Measurements from ENCODE around the gene ZSCAN23.
"Not testable (repeated sequence)": the region's sequence is repeated elsewhere in the genome, so short reads cannot be mapped to it uniquely, and the experiment has no call there.

The ZSCAN23 gene

DNA sequence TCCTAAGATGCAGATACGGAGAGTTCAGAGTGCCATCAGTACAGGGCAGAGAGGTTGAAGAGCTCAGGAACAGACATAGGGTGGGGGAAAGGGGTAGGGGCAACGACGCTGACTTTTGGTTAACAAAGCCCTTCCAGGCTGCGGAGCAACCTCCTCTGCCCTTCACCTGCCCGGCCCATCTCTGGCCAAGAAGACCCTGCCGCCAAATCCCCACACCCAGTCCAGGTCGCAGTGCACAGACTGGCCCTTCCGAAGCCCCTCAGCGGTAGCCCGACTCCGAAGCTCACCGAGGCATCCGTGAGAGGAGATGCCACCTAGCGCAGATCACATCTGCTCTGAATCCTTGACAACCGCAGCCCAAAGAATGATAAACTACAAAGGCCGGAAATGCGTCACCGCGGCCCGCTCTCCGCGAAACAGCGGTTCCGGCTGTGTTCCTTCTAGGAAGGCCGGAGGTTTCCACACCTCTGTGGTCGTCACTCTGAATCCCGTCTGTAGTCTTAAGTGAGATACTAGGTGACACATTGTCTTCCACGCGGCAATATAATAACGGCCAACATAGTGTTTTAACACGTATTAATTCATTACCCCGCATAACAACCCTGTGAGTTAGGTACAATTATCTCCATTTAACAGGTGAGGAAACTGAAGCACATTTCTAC lies at the start of gene ZSCAN23:
ZSCAN23 (minus strand) TSS at position 380 of the 662 bp plus-strand sequence. CDS start 7,225 bp downstream, outside the sequence.
- peak; percentile 48 to 58 for DNase-seq (ENCODE audit: low read depth in 2 of 2)

DNA sequence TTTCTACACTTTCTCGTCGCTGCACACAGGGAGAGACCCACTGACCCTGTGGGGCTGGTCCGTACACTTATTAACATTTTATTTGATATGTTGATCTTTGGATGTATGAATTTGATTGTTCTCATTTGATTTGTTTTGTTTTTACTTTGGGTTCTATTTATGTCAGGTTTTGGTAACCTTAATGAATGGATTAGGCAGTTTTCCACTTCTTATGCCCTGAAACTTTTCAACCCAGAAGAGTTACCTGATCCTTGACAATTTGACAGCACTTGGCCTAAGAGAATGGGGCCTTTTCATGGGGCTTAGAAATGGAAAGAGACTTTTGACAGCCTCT lies 48.7 kb upstream of the ZSCAN23 start:
- no peak for DNase-seq (ENCODE audit: low read depth in 2 of 2)

DNA sequence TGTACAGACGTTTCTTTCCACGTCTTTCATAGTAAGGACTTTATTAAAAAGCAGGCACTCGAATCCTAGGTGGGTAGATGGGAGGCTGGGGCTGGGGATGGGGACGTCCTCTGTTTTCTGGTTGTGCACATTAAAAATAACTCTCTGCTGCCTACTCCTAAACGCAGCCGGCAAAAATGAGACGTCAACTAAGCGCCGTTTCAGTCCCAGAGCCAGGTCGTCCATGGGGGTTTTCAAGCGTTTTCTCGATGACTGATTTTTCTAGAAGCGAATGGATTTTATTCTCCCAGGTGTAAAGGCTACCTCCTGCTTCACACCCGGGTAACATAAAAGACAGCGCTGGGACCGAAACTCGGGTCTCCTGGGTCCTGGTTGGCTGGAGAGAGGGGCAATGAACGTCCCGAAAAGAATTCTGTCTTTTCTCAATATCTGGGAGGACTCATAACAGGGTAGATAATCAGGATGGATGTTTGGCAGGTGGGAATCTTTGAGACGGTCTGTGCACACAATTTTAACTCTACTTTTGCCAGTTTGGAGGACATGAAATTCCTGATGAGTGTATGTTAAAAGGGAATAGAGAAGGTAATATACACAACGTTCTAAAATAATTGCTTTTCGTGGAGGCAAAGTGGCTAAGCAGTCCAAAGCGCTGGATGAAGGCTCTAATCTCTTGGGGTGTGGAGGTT lies 47.1 kb upstream of the ZSCAN23 start:
- no peak for DNase-seq (ENCODE audit: low read depth in 2 of 2)

DNA sequence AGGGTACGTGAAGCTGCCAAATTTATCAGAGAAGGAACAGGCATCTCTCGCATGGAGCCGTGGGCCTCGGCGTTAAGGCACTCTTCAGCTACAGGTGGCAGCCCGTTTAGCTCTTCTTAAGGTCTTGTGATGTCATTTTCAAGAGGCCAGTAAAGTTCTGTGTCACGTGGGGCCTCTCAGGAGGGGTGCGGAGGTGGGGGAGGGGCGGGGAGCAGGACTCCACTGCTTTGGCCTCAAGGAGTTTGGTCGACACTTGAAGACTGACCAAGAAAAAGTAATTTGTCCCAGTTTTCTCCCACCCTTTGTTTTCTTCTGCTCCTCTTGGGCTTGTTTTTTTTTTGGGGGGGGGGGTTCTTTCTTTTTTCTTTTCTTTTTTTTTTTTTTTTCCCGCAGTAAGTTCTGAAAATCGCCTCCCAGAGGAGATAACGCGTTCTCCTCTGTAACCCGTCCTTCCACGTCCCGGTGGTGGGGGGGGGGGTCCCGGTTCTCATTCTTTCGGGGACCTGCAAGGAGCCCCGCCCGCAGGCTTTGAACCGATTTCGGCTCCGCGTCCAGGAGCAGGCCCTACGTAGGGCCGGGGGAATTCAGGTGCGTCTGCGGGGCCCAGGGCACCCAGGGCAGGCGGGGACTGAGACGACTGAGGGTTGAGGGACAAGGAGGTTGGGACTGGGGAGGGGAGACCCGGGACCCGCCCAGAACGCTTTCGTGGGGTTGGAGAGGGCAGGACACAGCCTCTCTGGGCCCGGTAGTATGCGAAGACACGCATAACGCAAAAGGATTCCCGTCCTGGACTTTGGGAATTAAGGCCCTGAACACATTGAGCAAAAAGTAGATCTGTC lies 46.3 kb upstream of the ZSCAN23 start:
- no peak for DNase-seq (ENCODE audit: low read depth in 2 of 2)

DNA sequence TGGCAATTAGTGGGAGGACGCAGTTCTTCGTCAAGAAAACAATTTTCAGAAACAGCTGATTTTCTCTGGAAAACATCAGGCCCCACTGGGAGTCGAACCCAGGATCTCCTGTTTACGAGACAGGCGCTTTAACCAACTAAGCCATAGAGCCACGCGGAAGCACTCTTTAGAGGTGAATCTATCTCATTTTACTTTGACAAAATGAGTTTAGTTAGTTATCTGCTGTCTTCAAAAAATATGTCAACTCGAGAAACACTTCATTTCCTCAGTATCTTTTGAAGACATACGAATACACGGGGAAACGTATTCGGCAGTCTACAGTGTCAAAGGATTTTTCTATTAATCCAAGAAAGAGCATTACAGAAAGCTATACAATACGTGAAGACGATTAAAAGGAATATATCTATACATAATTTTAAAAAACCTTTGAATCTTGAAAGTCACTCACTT lies 45.6 kb upstream of the ZSCAN23 start:
- no peak for DNase-seq (ENCODE audit: low read depth in 2 of 2)

DNA sequence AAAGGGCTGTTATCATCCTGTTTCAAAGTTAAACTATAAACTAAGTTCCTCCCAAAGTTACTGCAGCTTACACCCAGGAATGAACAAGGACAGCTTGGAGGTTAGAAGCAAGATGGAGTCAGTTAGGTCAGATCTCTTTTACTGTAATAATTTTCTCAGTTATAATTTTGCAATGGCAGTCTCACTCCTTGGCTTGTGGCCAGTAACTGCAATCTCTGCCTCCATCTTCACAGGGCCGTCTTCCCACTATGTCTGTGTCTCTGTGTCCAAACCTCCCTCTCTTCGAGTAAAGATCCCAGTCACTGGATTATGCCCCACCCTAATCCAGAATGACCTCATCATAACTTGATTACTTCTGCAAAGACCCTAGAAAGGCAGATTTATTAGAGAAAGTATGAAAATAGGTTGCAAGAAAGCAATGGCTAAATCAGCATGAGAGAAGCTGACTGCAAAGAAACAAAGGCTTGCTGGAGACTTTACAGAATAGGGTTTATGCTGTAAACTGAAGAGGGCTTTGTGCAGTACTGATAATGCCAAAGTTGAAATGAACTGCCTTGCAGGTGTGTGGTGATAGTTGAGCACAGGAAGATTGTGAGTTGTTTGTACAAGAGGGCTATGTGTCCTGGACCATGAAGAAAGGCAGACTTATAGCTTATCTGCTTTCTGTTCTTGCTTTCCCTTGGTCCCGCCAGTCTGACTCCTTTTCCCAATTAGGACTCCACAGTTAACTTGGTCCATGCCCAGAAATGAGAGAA lies 43.9 kb upstream of the ZSCAN23 start:
- DNase-seq (ENCODE audit: low read depth in 2 of 2): no peak

DNA sequence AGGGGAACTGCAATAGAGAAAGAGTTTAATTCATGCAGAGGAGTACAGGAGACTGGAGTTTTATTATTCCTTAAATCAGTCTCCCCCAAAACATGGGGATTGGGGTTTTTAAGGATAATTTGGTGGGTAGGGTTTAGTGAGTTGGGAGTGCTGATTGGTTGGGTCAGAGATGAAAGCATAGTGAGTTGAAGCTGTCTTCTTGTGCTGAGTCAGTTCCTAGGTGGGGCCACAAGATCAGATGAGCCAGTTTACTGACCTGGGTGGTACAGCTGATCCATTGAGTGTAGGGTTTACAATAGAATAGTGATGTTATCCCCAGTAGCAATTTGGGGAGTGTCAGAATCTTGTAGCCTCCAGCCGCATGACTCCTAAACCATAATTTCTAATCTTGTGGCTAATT lies 43.2 kb upstream of the ZSCAN23 start:
- DNase-seq (ENCODE audit: low read depth in 2 of 2): no peak

DNA sequence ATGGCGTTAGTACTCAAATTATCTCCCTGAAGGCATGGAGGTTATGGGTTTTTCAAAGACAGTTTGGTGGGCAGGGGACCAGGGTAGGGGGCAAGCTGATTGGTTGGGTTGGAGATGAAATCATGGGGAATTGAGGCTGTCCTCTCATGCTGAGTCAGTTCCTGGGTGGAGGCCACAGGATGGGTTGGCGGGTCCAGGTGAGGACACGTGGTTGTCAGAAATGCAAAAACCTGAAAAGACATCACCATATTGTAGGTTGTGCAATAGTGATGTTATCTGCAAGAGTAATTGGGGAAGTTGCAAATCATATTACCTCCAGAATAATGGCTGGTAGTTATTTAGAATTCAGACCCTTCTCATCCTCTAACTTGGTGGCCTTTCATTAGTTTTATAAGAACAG lies 42.2 kb upstream of the ZSCAN23 start:
- DNase-seq (ENCODE audit: low read depth in 2 of 2): no peak

DNA sequence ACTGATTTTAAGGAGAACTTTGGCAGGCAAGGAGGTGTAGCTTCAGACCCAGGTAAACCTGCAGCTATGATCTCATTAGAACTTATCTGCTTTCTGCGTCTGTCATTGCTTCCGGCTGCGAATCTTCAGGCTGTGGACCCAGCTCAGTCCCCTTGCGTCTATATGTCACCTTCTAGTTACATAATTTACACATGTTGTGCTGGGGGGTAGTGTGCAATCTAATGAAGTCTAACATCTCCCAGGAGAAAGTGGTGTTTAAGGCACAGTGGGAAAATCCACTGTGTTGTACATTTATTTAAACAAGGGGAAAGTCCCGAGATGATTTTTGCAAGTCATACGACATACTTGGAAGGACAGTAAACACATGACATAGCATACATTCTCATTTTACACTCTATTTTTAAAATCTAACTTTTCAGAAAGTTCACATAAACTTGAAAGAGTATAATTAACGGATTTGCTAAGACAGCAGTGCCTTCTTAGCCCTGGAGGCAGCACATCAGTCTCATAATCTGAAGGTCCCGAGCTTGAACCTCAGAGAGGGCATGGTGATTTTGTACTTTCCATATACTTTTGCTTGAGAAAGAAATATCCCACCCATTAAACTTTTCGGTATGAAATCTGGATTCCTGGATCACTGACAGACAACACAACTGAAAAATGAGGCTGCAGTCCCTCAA lies 37.1 kb upstream of the ZSCAN23 start:
- no peak for DNase-seq (ENCODE audit: low read depth in 2 of 2)

DNA sequence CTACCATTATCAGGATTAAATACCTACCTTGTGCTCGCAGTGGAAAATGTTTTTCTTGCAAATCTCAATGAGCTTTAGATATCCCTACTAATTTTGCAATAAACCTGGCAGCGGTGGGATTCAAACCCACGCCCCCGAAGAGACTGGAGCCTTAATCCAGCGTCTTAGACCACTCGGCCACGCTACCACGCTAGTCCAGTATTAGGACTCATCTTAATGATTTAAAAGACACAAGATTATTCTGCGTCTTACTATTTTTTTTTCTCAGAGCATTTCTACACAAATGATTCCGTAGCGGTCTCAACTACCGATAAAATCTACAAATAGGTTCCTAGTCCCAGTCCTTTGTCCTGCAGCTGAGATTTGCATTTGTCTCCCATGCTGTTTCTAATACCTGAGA lies 35.2 kb upstream of the ZSCAN23 start:
- DNase-seq (ENCODE audit: low read depth in 2 of 2): no peak

DNA sequence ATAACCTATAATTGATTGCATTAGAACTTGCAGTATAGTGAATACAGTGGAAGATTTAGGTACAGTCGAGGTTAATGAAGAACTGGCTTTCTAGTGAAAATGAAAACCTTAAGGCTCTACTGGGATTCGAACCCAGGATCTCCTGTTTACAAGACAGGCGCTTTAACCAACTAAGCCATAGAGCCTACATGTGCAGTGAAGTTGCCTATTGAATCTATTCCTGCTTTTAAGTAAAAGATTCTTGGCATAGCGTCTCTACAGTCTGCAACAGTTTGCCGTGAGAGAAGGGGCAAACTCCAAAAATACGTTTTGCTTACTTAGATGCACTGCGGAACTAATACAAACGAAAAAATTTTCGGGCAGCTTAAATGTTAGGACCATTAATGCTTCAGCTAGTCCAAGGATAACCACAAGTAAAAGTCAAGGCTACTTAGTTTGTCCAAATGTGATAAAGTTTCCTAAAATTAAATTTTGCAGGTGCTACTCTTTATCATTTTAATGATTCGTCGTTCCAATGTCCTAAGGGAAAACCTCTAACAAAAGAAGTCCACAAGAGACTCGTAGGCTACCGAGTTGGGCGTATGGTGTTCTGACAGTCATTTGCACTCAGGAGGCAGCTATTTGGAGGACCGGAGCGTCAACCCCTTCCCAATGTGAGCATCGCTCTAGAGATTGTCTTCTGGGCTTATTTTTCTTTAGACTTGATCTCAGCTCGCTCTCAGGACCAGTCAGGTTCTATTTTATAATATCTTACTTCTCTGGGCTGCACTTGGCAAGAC lies 31.3 kb upstream of the ZSCAN23 start:
- DNase-seq (ENCODE audit: low read depth in 2 of 2): no peak

DNA sequence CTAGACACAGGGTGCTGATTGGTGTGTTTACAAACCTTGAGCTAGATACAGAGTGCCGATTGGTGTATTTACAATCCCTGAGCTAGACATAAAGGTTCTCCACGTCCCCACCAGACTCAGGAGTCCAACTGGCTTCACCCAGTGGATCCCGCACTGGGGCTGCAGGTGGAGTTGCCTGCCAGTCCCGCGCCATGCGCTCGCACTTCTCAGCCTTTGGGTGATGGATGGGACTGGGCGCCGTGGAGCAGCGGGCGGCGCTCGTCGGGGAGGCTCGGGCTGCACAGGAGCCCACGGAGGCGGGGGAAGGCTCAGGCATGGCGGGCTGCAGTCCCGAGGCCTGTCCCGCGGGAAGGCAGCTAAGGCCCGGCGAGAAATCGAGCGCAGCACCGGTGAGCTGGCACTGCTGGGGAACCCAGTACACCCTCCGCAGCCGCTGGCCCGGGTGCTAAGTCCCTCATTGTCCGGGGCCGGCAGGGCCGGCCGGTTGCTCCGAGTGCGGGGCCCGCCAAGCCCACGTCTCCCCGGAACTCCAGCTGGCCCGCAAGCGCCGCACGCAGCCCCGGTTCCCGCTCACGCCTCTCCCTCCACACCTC lies 26.0 kb upstream of the ZSCAN23 start:
- DNase-seq (ENCODE audit: low read depth in 2 of 2): not testable (repeated sequence)

DNA sequence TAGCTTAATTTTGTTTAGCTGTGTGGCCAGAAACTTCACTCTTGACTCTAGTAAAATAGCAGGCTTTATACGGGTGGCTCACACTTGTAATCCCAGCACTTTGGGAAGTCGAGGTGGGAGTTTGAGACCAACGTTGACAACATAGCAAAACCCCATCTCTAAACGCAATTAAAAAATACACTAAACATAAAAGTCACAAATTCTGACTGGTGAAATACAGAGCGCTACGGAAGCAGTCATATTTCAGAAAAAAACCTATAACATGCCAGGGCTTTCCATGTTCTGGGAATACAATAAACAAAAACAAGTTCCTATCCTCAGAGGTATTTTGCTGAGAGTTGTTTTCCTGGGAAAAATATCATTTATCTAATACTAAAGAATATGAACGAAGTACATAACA lies 24.8 kb upstream of the ZSCAN23 start:
- no peak for DNase-seq (ENCODE audit: low read depth in 2 of 2)

DNA sequence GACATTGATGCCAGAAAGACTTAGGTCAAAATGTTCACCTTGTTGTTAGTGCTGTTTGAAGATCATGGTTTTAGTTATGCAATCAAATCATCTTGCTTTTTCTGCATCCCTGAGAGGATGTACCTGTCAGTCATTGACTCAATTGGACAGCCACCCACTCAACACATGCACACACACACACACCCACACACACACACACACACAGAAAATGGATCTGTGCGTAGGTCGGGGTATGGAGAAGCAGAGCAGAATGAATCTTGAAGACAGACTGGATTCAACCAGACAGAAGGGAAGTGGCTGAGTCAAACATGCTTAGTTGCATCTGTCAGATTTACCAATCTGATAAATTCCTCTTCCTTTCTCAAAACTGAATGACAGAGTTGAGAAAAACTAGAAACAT lies 19.1 kb upstream of the ZSCAN23 start:
- no peak for DNase-seq (ENCODE audit: low read depth in 2 of 2)

DNA sequence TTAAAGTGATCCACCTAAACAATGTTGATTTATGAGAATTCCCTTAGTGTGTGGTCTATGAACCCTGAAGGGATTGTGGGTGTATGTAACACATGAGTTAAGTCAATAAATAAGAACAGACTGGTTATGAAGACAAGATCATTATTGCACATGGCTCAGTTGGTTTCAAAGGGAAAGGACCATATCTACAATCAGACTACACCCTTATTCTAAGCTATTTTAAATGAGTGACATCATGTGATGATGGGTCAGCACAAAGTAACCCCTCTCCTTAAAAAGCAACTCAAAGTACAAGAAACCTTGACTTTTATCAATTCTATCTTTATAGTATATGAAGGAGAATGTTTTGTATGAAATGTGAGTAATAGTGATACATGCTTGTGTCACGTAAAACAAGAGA lies 15.3 kb upstream of the ZSCAN23 start:
- no peak for DNase-seq (ENCODE audit: low read depth in 2 of 2)

DNA sequence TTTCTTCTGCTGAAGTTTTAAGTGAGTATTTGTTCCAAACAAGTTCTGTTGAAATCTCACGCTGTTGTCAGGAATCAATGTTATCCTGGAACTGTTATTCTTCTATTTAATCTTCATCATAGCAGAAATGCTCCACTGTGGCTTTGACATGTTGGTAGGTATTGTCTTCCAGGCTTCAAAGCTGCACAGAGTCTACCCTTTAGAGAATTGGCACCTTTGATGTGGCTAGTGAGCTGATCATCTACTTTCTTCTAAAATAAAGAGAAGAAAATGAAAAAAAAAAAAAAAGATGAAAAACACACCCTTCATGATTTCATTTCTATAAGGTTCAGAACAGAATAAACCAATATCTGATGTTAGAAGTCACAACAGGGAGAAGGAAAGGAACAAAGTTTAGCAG lies 5.8 kb upstream of the ZSCAN23 start:
- DNase-seq (ENCODE audit: low read depth in 2 of 2): no peak

DNA sequence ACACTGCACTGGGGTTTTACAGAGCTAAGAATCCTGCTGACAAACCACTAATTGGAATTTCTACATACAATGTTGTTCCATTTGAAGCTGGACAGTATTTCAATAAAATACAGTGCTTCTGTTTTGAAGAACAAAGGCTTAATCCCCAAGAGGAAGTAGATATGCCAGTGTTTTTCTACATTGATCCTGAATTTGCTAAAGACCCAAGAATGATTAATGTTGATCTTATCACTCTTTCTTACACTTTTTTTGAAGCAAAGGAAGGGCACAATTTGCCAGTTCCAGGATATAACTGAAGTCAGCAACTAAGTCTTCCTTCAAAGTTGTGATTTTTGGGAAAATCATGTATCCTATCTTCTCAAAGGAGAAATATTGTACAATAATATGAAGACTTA lies 4.2 kb upstream of the ZSCAN23 start:
- DNase-seq (ENCODE audit: low read depth in 2 of 2): not testable (repeated sequence)

DNA sequence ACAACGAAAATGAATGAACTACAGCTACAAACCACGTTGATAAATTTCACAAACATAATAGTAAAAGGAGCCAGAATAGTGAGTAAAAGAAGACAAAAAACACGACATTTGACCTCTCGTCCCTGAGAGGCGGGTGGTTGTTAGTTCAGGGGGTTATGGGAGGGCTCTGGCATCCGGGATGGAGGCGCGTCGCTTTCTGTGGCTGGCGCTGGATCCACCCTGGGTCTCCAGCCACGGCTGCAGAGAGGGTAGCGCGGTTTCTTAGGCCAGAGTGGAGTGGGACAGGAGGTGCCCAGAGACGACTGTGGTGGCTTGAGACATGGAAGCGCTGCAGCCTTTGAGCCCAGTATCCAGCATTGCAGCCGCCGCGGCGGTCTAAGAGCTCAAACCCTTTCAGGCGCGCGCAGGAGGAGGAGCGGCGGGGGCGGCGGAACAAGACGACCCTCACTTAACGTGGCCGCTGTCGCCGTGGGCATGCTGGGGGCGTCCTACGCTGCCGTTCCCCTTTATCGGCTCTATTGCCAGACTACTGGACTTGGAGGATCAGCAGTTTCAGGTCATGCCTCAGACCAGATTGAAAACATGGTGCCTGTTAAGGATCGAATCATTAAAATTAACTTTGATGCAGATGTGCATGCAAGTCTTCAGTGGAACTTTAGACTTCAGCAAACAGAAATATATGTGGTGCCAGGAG lies 3.7 kb upstream of the ZSCAN23 start:
- no peak for DNase-seq (ENCODE audit: low read depth in 2 of 2)

DNA sequence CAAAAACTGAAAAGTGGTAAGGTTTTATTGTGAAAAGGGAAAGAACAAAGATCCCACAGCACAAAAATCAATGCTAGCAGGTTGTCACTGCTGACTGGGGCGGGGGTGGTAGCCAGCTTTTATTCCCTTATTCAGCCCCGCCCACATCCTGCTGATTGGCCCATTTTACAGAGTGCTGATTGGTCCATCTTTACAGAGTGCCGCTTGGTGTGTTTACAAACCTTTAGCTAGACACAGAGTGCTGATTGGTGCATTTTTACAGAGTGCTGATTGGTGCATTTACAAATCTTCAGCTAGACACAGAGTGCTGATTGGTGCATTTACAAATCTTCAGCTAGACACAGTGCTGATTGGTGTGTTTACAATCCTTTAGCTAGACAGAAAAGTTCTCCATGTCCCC lies 1.5 kb upstream of the ZSCAN23 start:
- not testable (repeated sequence) for DNase-seq (ENCODE audit: low read depth in 2 of 2)

DNA sequence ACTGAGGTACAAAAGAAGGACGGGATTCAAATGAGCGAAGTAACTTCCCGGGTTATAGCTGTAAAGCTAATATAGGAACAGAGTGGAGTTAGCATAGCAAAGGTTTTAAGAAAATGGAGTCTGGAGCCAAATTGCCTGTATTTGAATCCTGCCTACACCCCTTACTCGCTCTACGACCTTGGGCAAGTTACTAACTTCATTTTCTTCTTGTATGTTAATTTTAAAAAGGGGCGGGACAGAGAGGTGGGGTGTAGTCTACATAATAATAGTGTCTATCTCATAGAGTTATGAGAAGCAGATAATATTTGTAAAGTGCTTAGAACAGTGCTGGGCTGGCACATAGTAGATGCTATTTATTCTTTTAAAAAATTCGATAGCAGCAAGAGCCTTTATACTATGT lies 705 bp downstream of the ZSCAN23 start:
- DNase-seq (ENCODE audit: low read depth in 2 of 2): no peak

All from stimulated activated CD4-positive, alpha-beta T cell treated with anti-CD3 and anti-CD28 coated beads, Interleukin-1b, Interleukin-23, amount 100 ng/mL, for 1 hour (primary cell).